B cell (primary cell): Measurements from ENCODE around the gene VASN.

Experiments
- CTCF ChIP-seq: fragments of 200-600 bp; IDR thresholded peaks from one replicate; pipeline ENCODE4 v1.8.0; 2022; ENCODE audit warnings: antibody characterized with exemption, mild to moderate bottlenecking
- EZH2 ChIP-seq: IDR thresholded peaks from 2 replicates; pipeline ENCODE4 v1.6.1; 2012; ENCODE audit warnings: borderline replicate concordance, low read depth, mild to moderate bottlenecking, moderate library complexity, low read length; ENCODE audit not compliant: insufficient read depth, poor library complexity, severe bottlenecking

- TF ChIP-seq CTCF = no peak
- no peak for TF ChIP-seq EZH2
These were observed 441 bp downstream of the VASN start for GRCh38 chr16:4372001-4372577.
